GM18498 (cell line): Measurements from ENCODE around the gene KRTAP5-11.
"Not testable (repeated sequence)": the region's sequence is repeated elsewhere in the genome, so short reads cannot be mapped to it uniquely, and the experiment has no call there.

Source experiments
- ATAC-seq: cut with Tn5 transposase; IDR thresholded peaks from one replicate; pipeline ENCODE4 v1.9.1; 2021; ENCODE audit warnings: mild to moderate bottlenecking, moderate library complexity; ENCODE audit not compliant: unreplicated experiment

The KRTAP5-11 gene

GRCh38 chr11:71582969-71583368 is 294 bp upstream of the KRTAP5-11 start:
- ATAC-seq = not testable (repeated sequence)

- no peak for ATAC-seq
Observed at GRCh38 chr11:71581826-71582225, 849 bp downstream of the KRTAP5-11 start.

GRCh38 chr11:71580057-71581003 is 2.3 kb downstream of the KRTAP5-11 start:
- no peak for ATAC-seq

GRCh38 chr11:71579513-71579912 is 3.2 kb downstream of the KRTAP5-11 start:
- ATAC-seq = not testable (repeated sequence)

GRCh38 chr11:71577469-71578004 is 5.1 kb downstream of the KRTAP5-11 start:
- ATAC-seq = no peak

- ATAC-seq = not testable (repeated sequence)
Observed at GRCh38 chr11:71576688-71577465, 5.8 kb downstream of the KRTAP5-11 start.

GRCh38 chr11:71575723-71576424 is 6.8 kb downstream of the KRTAP5-11 start:
- ATAC-seq = no peak

GRCh38 chr11:71574418-71574817 is 8.3 kb downstream of the KRTAP5-11 start:
- no peak for ATAC-seq

- no peak for ATAC-seq
Observed at GRCh38 chr11:71572811-71573210, 9.9 kb downstream of the KRTAP5-11 start.

- not testable (repeated sequence) for ATAC-seq
Observed at GRCh38 chr11:71571101-71571850, 11.4 kb downstream of the KRTAP5-11 start.

- ATAC-seq = no peak
Observed at GRCh38 chr11:71568704-71569349, 13.8 kb downstream of the KRTAP5-11 start.

GRCh38 chr11:71567633-71568032 is 15.0 kb downstream of the KRTAP5-11 start:
- not testable (repeated sequence) for ATAC-seq

- not testable (repeated sequence) for ATAC-seq
Observed at GRCh38 chr11:71566626-71567599, 15.8 kb downstream of the KRTAP5-11 start.

- ATAC-seq = no peak
Observed at GRCh38 chr11:71566081-71566620, 16.5 kb downstream of the KRTAP5-11 start.

GRCh38 chr11:71565263-71565662 is 17.4 kb downstream of the KRTAP5-11 start, which contains the start of gene KRTAP5-10:
TSS of gene KRTAP5-10 (plus strand) at chr11:71565563. CDS start at chr11:71565588, 25 bp downstream.
- ATAC-seq = no peak

- no peak for ATAC-seq
Observed at GRCh38 chr11:71564430-71564829, 18.2 kb downstream of the KRTAP5-11 start.

- ATAC-seq = no peak
Observed at GRCh38 chr11:71563406-71563805, 19.3 kb downstream of the KRTAP5-11 start.

- ATAC-seq = no peak
Observed at GRCh38 chr11:71562120-71562519, 20.6 kb downstream of the KRTAP5-11 start.
